GM18498 (cell line): ENCODE measurements around the gene RPS15.
A peak's percentile ranks its signal among the peaks of the same experiment; 100 is the strongest.
"Not testable (repeated sequence)": the region's sequence is repeated elsewhere in the genome, so short reads cannot be mapped to it uniquely, and the experiment has no call there.

Experiments
- ATAC-seq: cut with Tn5 transposase; IDR thresholded peaks from one replicate; pipeline ENCODE4 v1.9.1; 2021; ENCODE audit warnings: mild to moderate bottlenecking, moderate library complexity; ENCODE audit not compliant: unreplicated experiment

Gene RPS15

DNA sequence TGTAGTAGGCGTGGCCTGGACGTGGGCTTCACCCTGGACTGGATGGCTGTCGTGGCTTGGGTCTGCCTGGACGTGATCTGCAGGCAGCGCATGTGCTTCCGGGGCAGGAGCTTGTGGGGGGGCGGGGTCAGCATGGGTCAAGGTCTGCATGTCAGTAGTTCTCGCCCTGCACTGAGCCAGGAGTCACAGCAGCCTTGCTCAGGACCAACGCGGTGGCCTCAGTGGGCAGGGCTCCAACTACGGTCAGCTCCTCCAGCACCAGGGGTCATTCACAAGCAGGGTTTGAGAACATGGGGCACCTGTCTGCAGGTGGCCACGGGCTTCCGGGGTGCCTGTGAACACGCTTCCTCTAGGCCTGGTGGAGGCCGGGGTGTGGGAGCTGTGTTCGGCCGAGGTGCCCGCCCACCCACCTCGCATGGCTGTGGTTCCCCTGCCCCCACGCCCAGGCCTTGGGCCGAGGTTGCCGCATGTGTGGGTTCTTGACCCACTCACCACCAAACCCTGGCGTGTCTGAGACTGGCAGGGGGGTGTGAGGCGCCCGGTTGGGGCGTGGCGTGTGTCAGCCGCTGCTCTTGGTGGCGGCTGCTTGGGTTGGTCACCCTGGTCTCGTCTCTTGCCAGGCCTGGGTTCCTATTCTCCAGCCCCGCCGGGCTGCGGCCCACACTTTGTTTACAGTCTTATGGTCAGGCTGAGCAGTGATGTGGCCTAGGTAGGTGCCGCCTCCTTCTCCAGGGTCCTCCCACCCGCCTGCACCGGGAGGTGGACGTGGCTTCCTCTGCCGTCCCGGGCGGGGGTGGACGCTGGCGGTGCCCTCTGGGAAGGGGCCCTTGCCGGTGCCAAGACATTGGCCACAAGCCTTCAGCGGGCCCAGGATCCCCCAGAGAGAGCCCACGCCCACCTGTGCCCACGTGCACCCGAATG, 4.8 kb upstream of the RPS15 start:
- ATAC-seq, result no peak

- ATAC-seq, result no peak
These were observed 4.2 kb upstream of the RPS15 start for GRCh38 chr19:1434040-1434366.

DNA sequence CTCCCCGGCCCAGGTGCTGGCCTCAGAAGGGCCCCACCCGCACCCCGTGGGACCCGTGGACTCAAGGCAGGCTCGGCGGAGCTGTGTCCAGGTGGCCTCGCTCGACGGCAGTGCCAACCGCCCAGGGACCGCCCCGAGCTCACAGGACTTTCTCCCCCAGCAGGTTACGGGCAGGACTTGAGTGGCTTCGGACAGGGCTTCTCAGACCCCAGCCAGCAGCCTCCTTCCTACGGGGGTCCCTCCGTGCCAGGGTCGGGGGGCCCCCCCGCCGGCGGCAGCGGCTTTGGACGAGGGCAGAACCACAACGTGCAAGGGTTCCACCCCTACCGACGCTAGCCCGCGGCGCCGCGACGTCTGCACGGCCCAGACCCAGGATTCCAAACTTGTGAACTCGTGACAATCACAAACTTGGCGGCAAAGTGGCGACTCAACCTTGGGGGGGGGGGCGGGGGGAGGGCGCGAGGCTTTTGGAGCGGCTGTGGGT, 3.6 kb upstream of the RPS15 start:
- no peak for ATAC-seq

DNA sequence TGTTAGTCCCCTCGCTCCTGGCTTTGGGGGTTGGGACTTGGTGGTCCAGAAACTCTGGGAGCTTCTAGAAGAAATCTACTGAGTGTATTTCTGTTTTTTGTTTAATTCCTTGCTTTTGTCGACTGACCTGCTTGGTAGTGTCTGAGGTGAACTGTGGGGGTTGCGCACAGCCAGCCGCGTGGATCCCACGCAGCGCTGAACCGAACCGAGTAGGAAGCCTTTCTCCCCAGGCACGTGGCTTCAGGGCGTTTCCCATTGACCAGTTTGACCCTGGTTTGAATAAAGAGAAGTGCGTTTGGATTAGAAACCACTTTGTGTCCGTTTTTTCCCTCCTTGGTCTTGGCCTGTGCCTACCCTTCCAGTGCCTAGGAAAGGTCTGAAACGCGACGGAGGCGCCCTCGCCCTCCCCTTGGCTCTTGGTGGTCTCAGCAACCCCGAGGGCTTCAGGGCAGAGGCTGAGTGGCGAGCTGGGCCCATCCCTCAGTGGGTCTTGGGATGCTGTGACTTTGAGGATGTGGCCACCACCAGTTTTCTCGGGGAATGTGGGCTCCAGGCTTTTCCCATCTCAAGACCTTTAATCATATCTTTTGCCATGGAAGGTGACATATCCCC, 2.7 kb upstream of the RPS15 start:
- no peak for ATAC-seq

GRCh38 chr19:1437609-1438008, 587 bp upstream of the RPS15 start:
- ATAC-seq, result no peak

GRCh38 chr19:1438933-1439354, 748 bp downstream of the RPS15 start:
- no peak for ATAC-seq

- ATAC-seq, result not testable (repeated sequence)
These were observed 1.6 kb downstream of the RPS15 start for GRCh38 chr19:1439525-1440417.

DNA sequence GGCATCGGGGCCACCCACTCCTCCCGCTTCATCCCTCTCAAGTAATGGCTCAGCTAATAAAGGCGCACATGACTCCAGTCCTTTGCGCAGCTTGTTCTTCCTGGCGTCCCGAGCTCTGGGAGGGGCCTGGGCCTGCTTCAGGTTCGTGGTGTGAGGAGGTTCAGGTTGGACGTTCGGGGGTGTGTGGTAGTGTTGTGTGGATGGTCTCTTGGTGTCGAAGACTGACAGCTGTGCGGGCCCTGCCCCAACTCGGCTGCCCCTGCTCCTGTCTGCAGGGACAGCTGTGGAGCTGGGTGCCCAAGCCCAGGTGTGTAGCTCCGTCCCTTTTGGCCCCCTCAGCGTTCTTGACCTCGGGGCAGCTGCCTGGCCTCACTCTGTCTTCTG, 2.2 kb downstream of the RPS15 start:
- ATAC-seq, result no peak

GRCh38 chr19:1441022-1441426, 2.8 kb downstream of the RPS15 start:
- no peak for ATAC-seq

DNA sequence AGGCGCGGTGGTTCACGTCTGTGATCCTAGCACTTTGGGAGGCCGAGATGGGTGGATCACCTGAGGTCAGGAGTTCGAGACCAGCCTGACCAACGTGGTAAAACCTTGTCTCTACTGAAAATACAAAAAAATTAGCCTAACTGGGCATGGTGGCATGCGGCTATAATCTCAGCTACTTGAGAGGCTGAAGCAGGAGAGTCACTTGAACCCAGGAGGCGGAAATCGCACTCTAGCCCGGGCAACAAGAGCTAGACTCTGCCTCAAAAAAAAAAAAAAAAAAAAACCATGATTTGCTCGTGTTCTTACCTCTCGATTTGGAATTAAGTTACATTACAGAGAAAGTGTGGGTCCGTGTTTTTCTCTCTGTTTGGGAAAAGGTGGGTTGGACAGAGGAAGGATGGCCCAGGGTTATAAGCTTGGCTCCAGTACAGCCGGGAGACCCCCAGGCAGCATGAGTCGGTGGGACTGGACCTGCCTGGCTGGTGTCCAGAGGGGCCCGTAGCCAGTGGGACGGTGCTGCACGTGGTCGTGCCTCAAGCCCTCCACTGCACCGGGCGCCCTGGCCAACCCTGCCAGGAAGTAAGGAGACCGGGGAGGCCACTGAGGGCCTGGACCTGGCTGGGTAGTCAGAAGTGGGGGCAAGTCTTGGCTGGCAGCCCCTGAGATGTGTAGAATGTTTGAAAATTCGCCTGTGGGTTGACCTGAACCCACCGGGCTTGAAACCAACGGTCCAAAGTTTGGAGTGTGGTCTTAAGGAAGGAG, 3.7 kb downstream of the RPS15 start:
- ATAC-seq, result no peak

- ATAC-seq, result peak; percentile 76
These were observed 7.2 kb downstream of the RPS15 start for GRCh38 chr19:1445185-1445931.

DNA sequence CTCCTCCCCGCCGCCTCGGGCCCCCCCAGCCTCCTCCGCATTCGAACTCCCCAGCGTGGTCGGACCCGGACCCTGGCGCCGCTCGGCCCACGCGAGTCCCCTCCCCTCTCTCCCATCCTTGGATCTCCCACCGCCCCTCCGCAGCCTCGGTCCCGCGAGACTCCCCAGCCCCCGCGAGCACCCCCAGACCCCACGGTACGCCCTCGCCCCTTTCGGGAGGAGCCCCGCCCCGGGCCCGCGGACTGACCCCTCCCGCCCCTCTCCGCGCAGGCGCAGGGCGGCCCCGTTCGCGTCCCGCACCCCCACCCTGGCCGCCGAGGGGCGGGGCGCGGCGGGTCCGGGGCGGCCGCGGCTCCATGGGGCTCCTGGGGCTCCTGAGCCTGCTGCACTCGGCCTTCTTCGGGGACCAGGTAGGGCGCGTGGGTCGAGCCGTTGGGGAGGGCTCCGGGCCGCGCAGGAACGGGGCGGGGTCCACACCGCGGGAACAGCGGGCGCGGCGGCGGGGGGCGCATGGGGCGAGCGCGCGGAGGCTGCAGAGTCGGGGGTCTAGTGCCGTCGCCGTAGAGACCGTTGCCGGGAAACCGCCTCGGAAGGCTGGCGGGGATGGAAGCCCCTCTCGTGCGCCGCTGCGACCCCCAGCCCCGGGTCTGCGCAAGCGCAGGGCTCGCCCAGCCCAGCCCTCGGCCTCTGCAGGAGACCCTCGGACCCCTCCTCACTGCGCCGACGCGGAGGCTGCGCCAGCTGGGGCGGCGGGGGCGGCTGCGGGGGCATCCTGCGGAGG, 7.9 kb downstream of the RPS15 start:
- no peak for ATAC-seq

DNA sequence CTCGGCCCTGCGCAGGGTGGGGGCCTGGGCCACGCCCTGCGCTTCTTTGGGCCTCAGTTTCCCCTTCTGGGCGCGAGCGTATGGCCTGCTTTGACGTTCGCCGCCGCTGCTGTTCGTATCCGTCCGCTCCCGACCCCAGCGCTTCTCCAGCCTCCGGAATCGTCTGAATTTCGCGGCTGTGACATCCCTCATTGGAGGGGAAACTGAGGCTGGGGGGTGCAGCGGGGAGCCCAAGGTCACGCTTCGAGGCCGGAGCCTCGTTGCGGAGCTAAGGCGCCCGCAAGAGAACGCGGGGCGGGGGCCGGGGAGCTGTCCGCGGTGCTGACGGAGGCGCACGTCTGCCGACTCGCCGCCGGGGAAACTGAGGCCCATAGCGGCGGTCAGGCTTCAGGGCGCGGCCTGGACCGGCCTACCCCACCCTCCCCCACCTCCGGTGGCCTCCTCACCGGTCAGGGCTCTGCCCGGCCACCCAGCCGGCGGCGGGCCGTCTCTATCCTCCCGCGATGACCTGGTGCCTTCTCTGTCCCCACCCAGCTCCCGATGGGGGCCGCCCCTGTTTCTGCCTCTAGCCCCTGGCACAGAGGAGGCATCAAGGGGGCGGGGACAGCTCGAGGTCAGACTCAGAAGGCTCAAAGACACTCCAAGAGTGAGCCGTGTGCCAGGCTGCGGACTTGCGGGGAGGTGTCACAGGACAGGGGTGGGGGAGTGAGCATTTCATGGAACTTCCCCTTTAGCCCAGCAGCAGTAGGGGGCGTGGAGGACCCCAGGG, 8.7 kb downstream of the RPS15 start:
- no peak for ATAC-seq

DNA sequence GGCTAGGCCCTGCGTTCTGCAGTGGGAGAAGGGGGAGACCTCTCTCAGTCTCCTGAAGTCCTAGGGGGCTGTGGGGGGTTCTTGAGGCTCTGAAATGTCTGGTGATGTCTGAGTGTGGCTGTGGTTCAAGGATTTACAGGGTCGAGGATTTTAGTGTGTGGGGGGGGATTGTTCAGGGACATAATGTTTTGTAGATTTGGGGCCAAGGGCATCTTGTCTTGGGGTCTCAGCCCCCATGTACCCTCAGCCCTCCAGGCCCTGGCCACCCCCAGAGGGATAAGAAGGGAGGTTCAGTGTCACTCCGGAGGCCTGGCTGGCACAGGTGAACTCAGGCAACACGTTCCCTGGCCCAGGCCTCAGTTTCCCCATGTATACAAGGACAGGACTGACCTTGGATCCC, 9.3 kb downstream of the RPS15 start:
- no peak for ATAC-seq

GRCh38 chr19:1447944-1448343, 9.7 kb downstream of the RPS15 start:
- no peak for ATAC-seq

GRCh38 chr19:1449467-1450442, 11.6 kb downstream of the RPS15 start, which contains the start of gene APC2:
TSS of gene APC2 (plus strand) at chr19:1450121. CDS start at chr19:1453002, 2,881 bp downstream.
- no peak for ATAC-seq
